ENCODE measurements around the gene MTFP1.

GRCh38 chr22:30438559-30438958, 13.0 kb downstream of the MTFP1 start:
- TF ChIP-seq CTCF (IDR thresholded peaks at IDR 0.05; ENCODE audit: insufficient read depth, low read length, poor library complexity, severe bottlenecking) (no peak), EZH2phosphoT487 (conservative IDR thresholded peaks at IDR 0.05; ENCODE audit: low read length) (no peak)
